ENCODE measurements around the gene PHACTR3.

DNA sequence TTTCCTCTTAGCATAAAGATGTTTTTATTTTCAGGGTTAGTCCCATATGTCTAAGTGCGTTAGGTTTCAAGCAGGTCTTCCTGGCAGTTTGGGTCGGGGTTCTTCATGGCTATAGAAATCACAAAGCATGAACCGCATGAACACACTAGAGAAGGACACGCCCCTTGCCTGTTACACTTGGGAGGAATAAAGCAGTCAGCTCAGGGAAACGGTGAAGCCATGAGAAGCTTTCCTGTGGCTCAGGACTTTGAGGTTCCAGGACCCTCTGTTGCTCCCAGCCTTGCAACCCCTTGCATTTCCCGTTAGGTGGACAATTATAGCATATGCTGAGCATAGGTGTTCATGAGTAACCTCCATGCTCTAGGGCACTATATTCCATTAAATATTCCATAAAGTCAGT, 232.4 kb downstream of the PHACTR3 start:
- TF ChIP-seq, protein P1, sequence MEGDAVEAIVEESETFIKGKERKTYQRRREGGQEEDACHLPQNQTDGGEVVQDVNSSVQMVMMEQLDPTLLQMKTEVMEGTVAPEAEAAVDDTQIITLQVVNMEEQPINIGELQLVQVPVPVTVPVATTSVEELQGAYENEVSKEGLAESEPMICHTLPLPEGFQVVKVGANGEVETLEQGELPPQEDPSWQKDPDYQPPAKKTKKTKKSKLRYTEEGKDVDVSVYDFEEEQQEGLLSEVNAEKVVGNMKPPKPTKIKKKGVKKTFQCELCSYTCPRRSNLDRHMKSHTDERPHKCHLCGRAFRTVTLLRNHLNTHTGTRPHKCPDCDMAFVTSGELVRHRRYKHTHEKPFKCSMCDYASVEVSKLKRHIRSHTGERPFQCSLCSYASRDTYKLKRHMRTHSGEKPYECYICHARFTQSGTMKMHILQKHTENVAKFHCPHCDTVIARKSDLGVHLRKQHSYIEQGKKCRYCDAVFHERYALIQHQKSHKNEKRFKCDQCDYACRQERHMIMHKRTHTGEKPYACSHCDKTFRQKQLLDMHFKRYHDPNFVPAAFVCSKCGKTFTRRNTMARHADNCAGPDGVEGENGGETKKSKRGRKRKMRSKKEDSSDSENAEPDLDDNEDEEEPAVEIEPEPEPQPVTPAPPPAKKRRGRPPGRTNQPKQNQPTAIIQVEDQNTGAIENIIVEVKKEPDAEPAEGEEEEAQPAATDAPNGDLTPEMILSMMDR (conservative IDR thresholded peaks at IDR 0.05; ENCODE audit: low read depth, low read length), result no peak
- TF ChIP-seq EZH2 (IDR thresholded peaks at IDR 0.05; ENCODE audit: low read length, unreplicated experiment) (no peak), EZH2phosphoT487 (IDR thresholded peaks at IDR 0.05; ENCODE audit: borderline replicate concordance, low read length) (no peak)
